ENCODE results near the gene ULK1.

DNA sequence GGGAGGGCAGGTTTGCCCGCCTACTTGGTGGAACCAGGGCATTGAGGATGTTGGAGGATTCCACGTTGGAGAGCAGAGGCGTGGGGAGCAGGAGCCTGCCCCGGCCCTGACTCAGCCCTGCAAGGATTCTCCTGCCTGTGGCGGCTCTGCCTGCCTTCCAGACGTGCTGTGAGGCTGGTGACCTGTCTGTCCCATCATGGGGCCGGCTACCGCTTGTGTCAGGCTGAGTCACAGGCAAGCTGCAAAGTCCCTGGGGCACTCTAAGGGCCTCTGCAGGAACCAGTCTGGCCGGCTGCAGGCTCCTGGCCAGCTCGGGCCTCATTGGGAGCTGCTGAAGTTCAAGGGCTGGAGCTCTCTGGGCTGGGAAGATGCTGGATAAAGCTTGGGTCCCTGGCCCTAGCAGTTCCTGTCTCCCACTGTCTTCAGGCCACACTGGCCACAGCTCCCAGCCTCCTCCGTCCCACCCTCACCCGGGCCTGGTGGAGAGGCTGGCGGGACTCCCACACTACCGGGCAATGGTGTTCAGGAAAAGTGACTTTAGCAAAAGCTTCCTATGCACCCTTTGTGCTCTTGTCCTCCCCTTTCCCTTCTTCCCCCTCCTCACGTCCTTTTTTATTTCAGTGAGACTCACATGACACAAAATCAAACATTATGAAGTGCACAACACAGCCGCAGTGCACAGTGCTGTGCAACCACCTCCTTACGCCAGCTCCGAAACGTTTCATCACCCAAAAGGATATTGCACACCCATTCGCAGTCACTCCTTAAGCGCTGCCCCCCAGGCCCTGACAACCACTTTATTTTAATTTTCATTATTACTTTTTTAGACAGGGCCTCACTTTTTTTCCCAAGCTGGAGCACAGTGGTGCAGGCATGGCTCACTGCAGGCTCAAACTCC is 22.0 kb upstream of the ULK1 start:
- TF ChIP-seq, protein P1, sequence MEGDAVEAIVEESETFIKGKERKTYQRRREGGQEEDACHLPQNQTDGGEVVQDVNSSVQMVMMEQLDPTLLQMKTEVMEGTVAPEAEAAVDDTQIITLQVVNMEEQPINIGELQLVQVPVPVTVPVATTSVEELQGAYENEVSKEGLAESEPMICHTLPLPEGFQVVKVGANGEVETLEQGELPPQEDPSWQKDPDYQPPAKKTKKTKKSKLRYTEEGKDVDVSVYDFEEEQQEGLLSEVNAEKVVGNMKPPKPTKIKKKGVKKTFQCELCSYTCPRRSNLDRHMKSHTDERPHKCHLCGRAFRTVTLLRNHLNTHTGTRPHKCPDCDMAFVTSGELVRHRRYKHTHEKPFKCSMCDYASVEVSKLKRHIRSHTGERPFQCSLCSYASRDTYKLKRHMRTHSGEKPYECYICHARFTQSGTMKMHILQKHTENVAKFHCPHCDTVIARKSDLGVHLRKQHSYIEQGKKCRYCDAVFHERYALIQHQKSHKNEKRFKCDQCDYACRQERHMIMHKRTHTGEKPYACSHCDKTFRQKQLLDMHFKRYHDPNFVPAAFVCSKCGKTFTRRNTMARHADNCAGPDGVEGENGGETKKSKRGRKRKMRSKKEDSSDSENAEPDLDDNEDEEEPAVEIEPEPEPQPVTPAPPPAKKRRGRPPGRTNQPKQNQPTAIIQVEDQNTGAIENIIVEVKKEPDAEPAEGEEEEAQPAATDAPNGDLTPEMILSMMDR (tag by site-specific recombination; IDR thresholded peaks at IDR 0.05) = no peak
- TF ChIP-seq ZNF335 (tag by site-specific recombination; conservative IDR thresholded peaks at IDR 0.05) (no peak), ZNF274 (IDR thresholded peaks at IDR 0.05; ENCODE audit: low read length) (no peak), ZNF274 (tag by site-specific recombination; IDR thresholded peaks at IDR 0.05; ENCODE audit: borderline replicate concordance) (no peak), ZBTB7A (tag by site-specific recombination; IDR thresholded peaks at IDR 0.05; ENCODE audit: low read depth) (no peak), ZNF24 (tag by site-specific recombination; IDR thresholded peaks at IDR 0.05) (no peak)
